Activated CD4-positive, CD25-positive, alpha-beta regulatory T cell treated with anti-CD3 and anti-CD28 coated beads, Interleukin-2, amount 50 U/mL, for 16 hours (primary cell): Measurements from ENCODE around the gene MTCH1.

Experiments used
- DNase-seq: peaks from one replicate; pipeline ENCODE4 v3.0.0-alpha.2; 2020; ENCODE audit warnings: low read depth, low spot score

The MTCH1 gene

GRCh38 chr6:36985808-36986703, at the start of gene MTCH1:
Gene MTCH1, minus strand, starts transcription at chr6:36986196. Its CDS starts 23 bp downstream, at chr6:36986173.
- DNase-seq: peak; percentile 79

- DNase-seq: no peak
Observed at GRCh38 chr6:37033819-37034795, 48.1 kb upstream of the MTCH1 start.

- no peak for DNase-seq
Observed at GRCh38 chr6:37033255-37033654, 47.3 kb upstream of the MTCH1 start.

GRCh38 chr6:37032239-37032638, 46.2 kb upstream of the MTCH1 start:
- no peak for DNase-seq

- no peak for DNase-seq
Observed at GRCh38 chr6:37030599-37030998, 44.6 kb upstream of the MTCH1 start.

- no peak for DNase-seq
Observed at GRCh38 chr6:37029249-37029971, 43.4 kb upstream of the MTCH1 start.

GRCh38 chr6:37027811-37028469, 41.9 kb upstream of the MTCH1 start:
- no peak for DNase-seq

- DNase-seq: no peak
Observed at GRCh38 chr6:37027036-37027720, 41.2 kb upstream of the MTCH1 start.

- DNase-seq: no peak
Observed at GRCh38 chr6:37025621-37026466, 39.8 kb upstream of the MTCH1 start.

- no peak for DNase-seq
Observed at GRCh38 chr6:37024656-37025337, 38.8 kb upstream of the MTCH1 start.

GRCh38 chr6:37022135-37022863, 36.3 kb upstream of the MTCH1 start:
- no peak for DNase-seq

GRCh38 chr6:37021356-37022129, 35.5 kb upstream of the MTCH1 start:
- DNase-seq: peak; percentile 48

GRCh38 chr6:37020812-37021211, 34.8 kb upstream of the MTCH1 start:
- DNase-seq: no peak

GRCh38 chr6:37020381-37020780, 34.4 kb upstream of the MTCH1 start:
- DNase-seq: no peak

- DNase-seq: no peak
Observed at GRCh38 chr6:37019065-37019450, 33.1 kb upstream of the MTCH1 start.

- peak; percentile 79 for DNase-seq
Observed at GRCh38 chr6:37018198-37019064, 32.4 kb upstream of the MTCH1 start.
